MG63 (cell line): ENCODE measurements around the gene NUDT3. TPM values are rescaled to one million over a fixed set of nuclear protein-coding genes. Genes with fewer than 3 reads are reported as not detected.
"Not testable (repeated sequence)": the region's sequence is repeated elsewhere in the genome, so short reads cannot be mapped to it uniquely, and the experiment has no call there.

Source experiments
- DNase-seq: peaks from one replicate; pipeline ENCODE4 v3.0.0-alpha.2; 2020
- H3K27me3 ChIP-seq: fragments of 250-450 bp; sonication (Bioruptor Pico); 2 replicates; pipeline ENCODE4 v1.5.1; 2020; ENCODE audit warnings: mild to moderate bottlenecking, moderate library complexity
- H3K36me3 ChIP-seq: fragments of 250-450 bp; sonication (Bioruptor Pico); 2 replicates; pipeline ENCODE4 v1.5.1; 2020; ENCODE audit warnings: mild to moderate bottlenecking, moderate library complexity
- H3K4me3 ChIP-seq: fragments of 250-450 bp; sonication (Bioruptor Pico); 2 replicates; pipeline ENCODE4 v1.5.1; 2020; ENCODE audit warnings: mild to moderate bottlenecking, moderate library complexity
- H3K9me3 ChIP-seq: fragments of 250-450 bp; sonication (Bioruptor Pico); 2 replicates; pipeline ENCODE4 v1.5.1; 2020; ENCODE audit warnings: mild to moderate bottlenecking, moderate library complexity
- total RNA-seq: library from RNA; depleted of rRNA; stranded (reverse); fragments of >200 nt; shearing (Covaris generic); gene quantifications from 2 replicates; pipeline ENCODE4 v1.2.3, GENCODE V29; 2014; ENCODE audit warnings: low replicate concordance

NUDT3 gene
- total RNA-seq, 1 experiment from 2014 or later = 2.6 TPM

GRCh38 chr6:34246249-34246562, 146.3 kb downstream of the NUDT3 start:
- no peak overlapping the region for H3K4me3 ChIP-seq
- peaks cover 18% of the 10 kb centered on the region for H3K36me3 ChIP-seq
- H3K9me3 ChIP-seq = no peaks in the 10 kb centered on the region
- H3K27me3 ChIP-seq = no peaks in the 10 kb centered on the region
- no peak for DNase-seq

GRCh38 chr6:34245761-34246140, 146.7 kb downstream of the NUDT3 start:
- H3K4me3 ChIP-seq, DNase-seq, H3K27me3 ChIP-seq, H3K9me3 ChIP-seq: not testable (repeated sequence)
- peaks cover 20% of the 10 kb centered on the region for H3K36me3 ChIP-seq

GRCh38 chr6:34245032-34245760, 147.3 kb downstream of the NUDT3 start:
- not testable (repeated sequence) for H3K27me3 ChIP-seq, H3K4me3 ChIP-seq, DNase-seq, H3K9me3 ChIP-seq
- peaks cover 20% of the 10 kb centered on the region for H3K36me3 ChIP-seq

GRCh38 chr6:34243901-34244884, 148.3 kb downstream of the NUDT3 start:
- peak; percentile 93 for DNase-seq
- H3K4me3 ChIP-seq = no peak overlapping the region
- H3K27me3 ChIP-seq = no peaks in the 10 kb centered on the region
- no peaks in the 10 kb centered on the region for H3K9me3 ChIP-seq
- peaks cover 20% of the 10 kb centered on the region for H3K36me3 ChIP-seq

GRCh38 chr6:34243131-34243771, 149.2 kb downstream of the NUDT3 start:
- H3K27me3 ChIP-seq = no peaks in the 10 kb centered on the region
- peak; percentile 22 for DNase-seq
- H3K4me3 ChIP-seq = no peak overlapping the region
- peaks cover 20% of the 10 kb centered on the region for H3K36me3 ChIP-seq
- H3K9me3 ChIP-seq = no peaks in the 10 kb centered on the region

GRCh38 chr6:34242252-34243130, 150.0 kb downstream of the NUDT3 start:
- peaks cover 20% of the 10 kb centered on the region for H3K36me3 ChIP-seq
- H3K4me3 ChIP-seq = no peak overlapping the region
- H3K27me3 ChIP-seq = no peaks in the 10 kb centered on the region
- H3K9me3 ChIP-seq = no peaks in the 10 kb centered on the region
- DNase-seq = no peak

- no peaks in the 10 kb centered on the region for H3K9me3 ChIP-seq
- no peaks in the 10 kb centered on the region for H3K27me3 ChIP-seq
- H3K36me3 ChIP-seq = peaks cover 20% of the 10 kb centered on the region
- no peak overlapping the region for H3K4me3 ChIP-seq
- DNase-seq = no peak
Observed at GRCh38 chr6:34241351-34242215, 150.9 kb downstream of the NUDT3 start.

- Histone ChIP-seq H3K4me3 (no peak overlapping the region), H3K27me3 (no peaks in the 10 kb centered on the region), H3K9me3 (no peaks in the 10 kb centered on the region), H3K36me3 (peaks cover 20% of the 10 kb centered on the region)
- DNase-seq = no peak
Observed at GRCh38 chr6:34240329-34241248, 151.9 kb downstream of the NUDT3 start.

- no peak for DNase-seq
- no peak overlapping the region for H3K4me3 ChIP-seq
Observed at GRCh38 chr6:34239893-34240292, 152.6 kb downstream of the NUDT3 start.

GRCh38 chr6:34239500-34239825, 153.0 kb downstream of the NUDT3 start:
- Histone ChIP-seq H3K36me3 (peaks cover 20% of the 10 kb centered on the region), H3K4me3 (no peak overlapping the region), H3K9me3 (no peaks in the 10 kb centered on the region), H3K27me3 (no peaks in the 10 kb centered on the region)
- DNase-seq = no peak

More at GRCh38 chr6:34239893-34240292, 152.6 kb downstream of the NUDT3 start:
- H3K36me3 ChIP-seq = peaks cover 20% of the 10 kb centered on the region
- no peaks in the 10 kb centered on the region for H3K27me3 ChIP-seq
- no peaks in the 10 kb centered on the region for H3K9me3 ChIP-seq

- H3K27me3 ChIP-seq = no peaks in the 10 kb centered on the region
- peaks cover 20% of the 10 kb centered on the region for H3K36me3 ChIP-seq
- H3K9me3 ChIP-seq = no peaks in the 10 kb centered on the region
- no peak for DNase-seq
- H3K4me3 ChIP-seq = peak overlapping the region; percentile 69
Observed at GRCh38 chr6:34238585-34239499, 153.6 kb downstream of the NUDT3 start.

- Histone ChIP-seq H3K36me3 (peaks cover 13% of the 10 kb centered on the region), H3K27me3 (no peaks in the 10 kb centered on the region), H3K4me3 (peak overlapping the region; percentile 69), H3K9me3 (no peaks in the 10 kb centered on the region)
- DNase-seq = peak; percentile 74
Observed at GRCh38 chr6:34237722-34238584, 154.5 kb downstream of the NUDT3 start.

- H3K27me3 ChIP-seq = no peaks in the 10 kb centered on the region
- peaks cover 9% of the 10 kb centered on the region for H3K36me3 ChIP-seq
- H3K9me3 ChIP-seq = no peaks in the 10 kb centered on the region
- H3K4me3 ChIP-seq = peak overlapping the region; percentile 69
- peak; percentile 13 for DNase-seq
Observed at GRCh38 chr6:34237316-34237721, 155.2 kb downstream of the NUDT3 start.
